Immature natural killer cell (primary cell): ENCODE data around the gene KCTD16. TPM values are rescaled to one million over a fixed set of nuclear protein-coding genes. Genes with fewer than 3 reads are reported as not detected.
A peak's percentile ranks its signal among the peaks of the same experiment; 100 is the strongest.

Source experiments
- DNase-seq, 3 donors: peaks; one replicate each; pipeline ENCODE4 v3.0.0; 2022; ENCODE audit warnings: mixed read lengths in 1 of 3
- H3K27ac Mint-ChIP-seq, 6 donors: one replicate each; pipeline ENCODE4 v1.8.0; 2020; ENCODE audit warnings: mixed read lengths in 6 of 6, mild to moderate bottlenecking in 5 of 6, inconsistent platforms in 4 of 6, moderate library complexity in 3 of 6
- H3K27me3 Mint-ChIP-seq, 3 donors: one replicate each; pipeline ENCODE4 v1.8.0; 2020 to 2021; ENCODE audit warnings: low read depth in 3 of 3, mild to moderate bottlenecking in 3 of 3, mixed read lengths in 3 of 3, moderate library complexity in 3 of 3, inconsistent platforms in 1 of 3
- H3K36me3 Mint-ChIP-seq, 3 donors: one replicate each; pipeline ENCODE4 v1.8.0; 2020; ENCODE audit warnings: mixed read lengths in 3 of 3, inconsistent platforms in 2 of 3, mild to moderate bottlenecking in 2 of 3
- H3K4me1 Mint-ChIP-seq, 2 donors: one replicate each; pipeline ENCODE4 v1.8.0; 2020; ENCODE audit warnings: inconsistent platforms in 2 of 2, mild to moderate bottlenecking in 2 of 2, mixed read lengths in 2 of 2, moderate library complexity in 1 of 2
- H3K4me3 Mint-ChIP-seq, 5 donors: one replicate each; pipeline ENCODE4 v1.8.0; 2020; ENCODE audit warnings: mild to moderate bottlenecking in 5 of 5, mixed read lengths in 5 of 5, inconsistent platforms in 3 of 5, moderate library complexity in 3 of 5
- H3K9me3 Mint-ChIP-seq, 6 donors: one replicate each; pipeline ENCODE4 v1.8.0; 2020; ENCODE audit warnings: mild to moderate bottlenecking in 6 of 6, mixed read lengths in 6 of 6, inconsistent platforms in 4 of 6, moderate library complexity in 3 of 6
- polyA plus RNA-seq, 3 donors: library from polyadenylated mRNA; unstranded; fragments of 300-500 nt; fragmentation: Illumina TruSeq; gene quantifications; one replicate each; pipeline ENCODE4 v1.2.3, GENCODE V29; 2021

Gene KCTD16
- polyA plus RNA-seq, result under 1 TPM in 1 of 3 donors, not detected in 2; 0.34 TPM

GRCh38 chr5:144170276-144171024 lies at the start of gene KCTD16, which contains the start of gene YIPF5:
KCTD16 (plus strand) TSS chr5:144170873.
YIPF5 (minus strand) TSS chr5:144170659; CDS start chr5:144169955, 704 bp downstream.
- DNase-seq, result peak; percentile 94 to 95 (median 95)
- H3K27me3 Mint-ChIP-seq, result peaks cover 6 to 10% (median 7%) of the 10 kb centered on the region in 3 donors
- H3K4me3 Mint-ChIP-seq, result peak within 1 kb of the TSS; percentile 87 to 95 (median 93)
- no peaks in the 10 kb centered on the region for H3K9me3 Mint-ChIP-seq
- peaks cover 31 to 45% of the 10 kb centered on the region in 2 donors for H3K4me1 Mint-ChIP-seq
- peaks cover 0 to 19% (median 1%) of the 10 kb centered on the region in 3 donors for H3K36me3 Mint-ChIP-seq
- peak within 1 kb of the TSS; percentile 88 to 93 (median 90) for H3K27ac Mint-ChIP-seq

- Mint-ChIP-seq H3K9me3 (peaks cover 0 to 2% (median 0%) of the 10 kb centered on the region in 6 donors), H3K4me1 (no peaks in the 10 kb centered on the region), H3K36me3 (no peaks in the 10 kb centered on the region), H3K4me3 (no peak overlapping the region), H3K27me3 (peaks cover 2 to 11% (median 4%) of the 10 kb centered on the region in 3 donors), H3K27ac (no peak overlapping the region)
- no peak for DNase-seq
Observed at GRCh38 chr5:144121577-144121976, 49.1 kb upstream of the KCTD16 start.

- Mint-ChIP-seq H3K27me3 (peaks cover 2 to 11% (median 4%) of the 10 kb centered on the region in 3 donors), H3K4me1 (no peaks in the 10 kb centered on the region), H3K36me3 (no peaks in the 10 kb centered on the region), H3K27ac (no peak overlapping the region), H3K4me3 (no peak overlapping the region), H3K9me3 (peaks cover 0 to 2% (median 0%) of the 10 kb centered on the region in 6 donors)
- DNase-seq, result no peak
Observed at GRCh38 chr5:144122081-144122480, 48.6 kb upstream of the KCTD16 start.

GRCh38 chr5:144122641-144123040 lies 48.0 kb upstream of the KCTD16 start:
- Mint-ChIP-seq H3K9me3 (peaks cover 0 to 2% (median 0%) of the 10 kb centered on the region in 6 donors), H3K27ac (no peak overlapping the region), H3K4me1 (no peaks in the 10 kb centered on the region), H3K36me3 (no peaks in the 10 kb centered on the region), H3K4me3 (no peak overlapping the region), H3K27me3 (peaks cover 2 to 11% (median 4%) of the 10 kb centered on the region in 3 donors)
- no peak for DNase-seq

- no peak for DNase-seq
- H3K4me3 Mint-ChIP-seq, result no peak overlapping the region
Observed at GRCh38 chr5:144125163-144125726, 45.4 kb upstream of the KCTD16 start.

GRCh38 chr5:144126707-144127106 lies 44.0 kb upstream of the KCTD16 start:
- no peak for DNase-seq
- Mint-ChIP-seq H3K4me1 (no peaks in the 10 kb centered on the region), H3K4me3 (no peak overlapping the region), H3K27me3 (peaks cover 2 to 11% (median 4%) of the 10 kb centered on the region in 3 donors), H3K36me3 (no peaks in the 10 kb centered on the region), H3K9me3 (no peaks in the 10 kb centered on the region), H3K27ac (no peak overlapping the region)

More at GRCh38 chr5:144125163-144125726, 45.4 kb upstream of the KCTD16 start:
- H3K36me3 Mint-ChIP-seq, result no peaks in the 10 kb centered on the region
- peaks cover 0 to under 1% (median 0%) of the 10 kb centered on the region in 6 donors for H3K9me3 Mint-ChIP-seq
- H3K27ac Mint-ChIP-seq, result no peak overlapping the region
- H3K27me3 Mint-ChIP-seq, result peaks cover 2 to 11% (median 4%) of the 10 kb centered on the region in 3 donors
- no peaks in the 10 kb centered on the region for H3K4me1 Mint-ChIP-seq

GRCh38 chr5:144128844-144129243 lies 41.8 kb upstream of the KCTD16 start:
- Mint-ChIP-seq H3K27ac (no peak overlapping the region), H3K4me1 (no peaks in the 10 kb centered on the region)

GRCh38 chr5:144130306-144130705 lies 40.4 kb upstream of the KCTD16 start:
- DNase-seq, result no peak
- H3K27me3 Mint-ChIP-seq, result peaks cover 2 to 7% (median 4%) of the 10 kb centered on the region in 3 donors
- H3K36me3 Mint-ChIP-seq, result no peaks in the 10 kb centered on the region
- no peaks in the 10 kb centered on the region for H3K4me1 Mint-ChIP-seq
- no peaks in the 10 kb centered on the region for H3K9me3 Mint-ChIP-seq
- no peak overlapping the region for H3K27ac Mint-ChIP-seq
- H3K4me3 Mint-ChIP-seq, result no peak overlapping the region

More at GRCh38 chr5:144128844-144129243, 41.8 kb upstream of the KCTD16 start:
- peaks cover 2 to 14% (median 4%) of the 10 kb centered on the region in 3 donors for H3K27me3 Mint-ChIP-seq
- H3K4me3 Mint-ChIP-seq, result no peak overlapping the region
- DNase-seq, result no peak
- H3K9me3 Mint-ChIP-seq, result no peaks in the 10 kb centered on the region
- no peaks in the 10 kb centered on the region for H3K36me3 Mint-ChIP-seq

GRCh38 chr5:144131261-144131660 lies 39.4 kb upstream of the KCTD16 start:
- Mint-ChIP-seq H3K4me3 (no peak overlapping the region), H3K9me3 (no peaks in the 10 kb centered on the region), H3K36me3 (no peaks in the 10 kb centered on the region), H3K27me3 (peaks cover 1 to 9% (median 2%) of the 10 kb centered on the region in 3 donors), H3K4me1 (no peaks in the 10 kb centered on the region), H3K27ac (no peak overlapping the region)
- no peak for DNase-seq

- Mint-ChIP-seq H3K27ac (no peak overlapping the region), H3K27me3 (peaks cover 2 to 13% (median 8%) of the 10 kb centered on the region in 3 donors), H3K4me1 (no peaks in the 10 kb centered on the region), H3K36me3 (no peaks in the 10 kb centered on the region), H3K4me3 (no peak overlapping the region), H3K9me3 (peaks cover 0 to 2% (median 0%) of the 10 kb centered on the region in 6 donors)
- no peak for DNase-seq
Observed at GRCh38 chr5:144133050-144133633, 37.5 kb upstream of the KCTD16 start.

- no peak overlapping the region for H3K27ac Mint-ChIP-seq
- no peaks in the 10 kb centered on the region for H3K36me3 Mint-ChIP-seq
Observed at GRCh38 chr5:144134194-144134826, 36.4 kb upstream of the KCTD16 start.

GRCh38 chr5:144135113-144135762 lies 35.4 kb upstream of the KCTD16 start:
- H3K27ac Mint-ChIP-seq, result no peak overlapping the region
- peaks cover 0 to 2% (median 0%) of the 10 kb centered on the region in 6 donors for H3K9me3 Mint-ChIP-seq
- peaks cover 2 to 13% (median 8%) of the 10 kb centered on the region in 3 donors for H3K27me3 Mint-ChIP-seq
- DNase-seq, result no peak
- H3K4me1 Mint-ChIP-seq, result no peaks in the 10 kb centered on the region
- H3K4me3 Mint-ChIP-seq, result no peak overlapping the region
- H3K36me3 Mint-ChIP-seq, result no peaks in the 10 kb centered on the region

More at GRCh38 chr5:144134194-144134826, 36.4 kb upstream of the KCTD16 start:
- peaks cover 0 to 2% (median 0%) of the 10 kb centered on the region in 6 donors for H3K9me3 Mint-ChIP-seq
- peaks cover 3 to 13% (median 8%) of the 10 kb centered on the region in 3 donors for H3K27me3 Mint-ChIP-seq
- H3K4me1 Mint-ChIP-seq, result no peaks in the 10 kb centered on the region
- no peak overlapping the region for H3K4me3 Mint-ChIP-seq
- DNase-seq, result no peak

GRCh38 chr5:144139586-144139985 lies 31.1 kb upstream of the KCTD16 start:
- no peak overlapping the region for H3K27ac Mint-ChIP-seq
- H3K4me3 Mint-ChIP-seq, result no peak overlapping the region
- no peak for DNase-seq
- H3K4me1 Mint-ChIP-seq, result no peaks in the 10 kb centered on the region
- peaks cover 2 to 13% (median 8%) of the 10 kb centered on the region in 3 donors for H3K27me3 Mint-ChIP-seq
- H3K9me3 Mint-ChIP-seq, result peaks cover 0 to 2% (median 0%) of the 10 kb centered on the region in 6 donors
- H3K36me3 Mint-ChIP-seq, result no peaks in the 10 kb centered on the region
